LHCN-M2 (cell line): ENCODE data around the gene LRP5. TPM values are rescaled to one million over a fixed set of nuclear protein-coding genes. Genes with fewer than 3 reads are reported as not detected.

ENCODE experiments used
- DNase-seq: peaks from one replicate; pipeline ENCODE4 v3.0.0-alpha.2; 2012; ENCODE audit warnings: low read depth
- total RNA-seq: library from RNA; depleted of rRNA; stranded (reverse); fragments of >200 nt; gene quantifications from 2 replicates; pipeline ENCODE4 v1.2.3, GENCODE V29; 2014

Gene LRP5
- total RNA-seq, 1 experiment from 2014 or later = 17.2 TPM

- DNase-seq = no peak
Measured at GRCh38 chr11:68345776-68346461, 33.5 kb downstream of the LRP5 start.

- no peak for DNase-seq
Measured at GRCh38 chr11:68346462-68346790, 34.0 kb downstream of the LRP5 start.

GRCh38 chr11:68347345-68347744 lies 35.0 kb downstream of the LRP5 start:
- DNase-seq = no peak

- no peak for DNase-seq
Measured at GRCh38 chr11:68347841-68348240, 35.5 kb downstream of the LRP5 start.

- no peak for DNase-seq
Measured at GRCh38 chr11:68349461-68350249, 37.3 kb downstream of the LRP5 start.

DNA sequence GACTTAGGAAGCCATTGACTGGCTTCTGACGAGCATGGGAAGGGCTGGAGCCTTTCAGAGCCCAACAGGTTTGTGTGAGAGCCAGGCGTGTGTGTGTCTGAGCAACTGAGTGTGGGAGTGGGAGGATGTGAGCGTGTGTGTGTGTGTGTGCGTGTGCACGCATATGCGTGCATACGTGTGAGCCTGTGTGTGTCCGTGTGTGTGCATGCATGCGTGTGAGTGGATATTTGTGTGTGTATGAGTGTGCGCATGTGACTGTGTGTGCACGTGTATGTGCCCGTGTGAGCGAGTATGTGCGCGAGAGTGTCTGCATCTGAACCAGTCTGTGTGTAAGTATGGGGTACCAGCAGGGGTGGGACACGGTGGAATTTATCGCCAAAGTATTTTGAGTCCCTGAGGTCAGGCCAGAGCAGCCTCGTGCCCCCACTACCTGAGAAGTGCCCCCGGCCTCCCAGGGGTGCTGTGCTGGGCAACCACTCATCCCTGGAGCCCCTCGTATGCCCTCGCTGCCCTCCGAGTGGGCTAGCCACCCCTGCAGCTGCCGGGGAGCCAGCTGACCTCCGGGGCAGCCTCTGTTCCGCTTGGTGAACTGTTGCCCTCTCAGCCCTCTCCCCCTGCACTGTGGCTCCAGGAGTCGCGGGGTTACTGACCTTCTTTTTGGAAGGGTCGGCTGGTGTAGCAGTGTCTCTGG lies 38.5 kb downstream of the LRP5 start:
- no peak for DNase-seq

DNA sequence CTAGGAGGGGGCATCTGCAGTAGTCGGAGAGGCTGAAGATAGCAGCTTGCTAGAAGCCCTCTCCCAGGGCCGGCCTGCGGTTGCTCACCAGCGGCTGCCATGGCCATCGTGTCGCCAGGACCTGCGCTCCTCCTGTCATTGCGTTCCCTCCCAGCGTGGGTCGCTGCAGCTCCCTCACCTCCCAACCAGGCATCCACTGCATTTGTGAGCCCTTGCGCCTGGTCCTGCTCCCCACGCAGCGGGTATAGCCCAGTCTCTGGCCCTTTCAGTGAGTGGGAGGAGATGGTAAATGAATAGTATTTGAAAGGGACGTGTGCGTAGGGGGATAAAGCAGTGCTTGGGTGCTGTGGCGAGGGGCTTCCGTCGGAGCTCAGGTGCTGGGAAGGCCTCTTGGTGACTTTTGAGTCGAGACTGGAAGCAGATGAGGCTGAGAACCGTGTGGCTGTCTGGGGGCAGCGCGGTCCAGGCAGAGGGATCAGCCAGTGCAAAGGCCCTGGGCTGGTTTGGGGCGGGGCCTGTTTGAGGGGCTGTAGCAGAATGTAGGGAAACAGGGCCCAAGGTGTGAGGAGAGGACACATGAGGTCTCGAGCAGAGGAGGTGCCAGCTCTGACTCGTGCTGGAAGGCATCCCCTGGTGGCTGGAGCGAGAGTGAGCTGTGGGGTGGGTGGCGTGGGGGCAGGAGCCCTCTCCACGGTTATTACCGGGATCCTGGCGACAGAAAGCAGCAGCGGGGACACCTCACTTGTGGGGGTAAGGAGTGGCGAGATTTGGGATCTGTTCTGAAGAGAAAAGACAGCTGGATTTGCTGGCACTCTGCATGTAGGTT lies 39.3 kb downstream of the LRP5 start:
- DNase-seq = no peak

DNA sequence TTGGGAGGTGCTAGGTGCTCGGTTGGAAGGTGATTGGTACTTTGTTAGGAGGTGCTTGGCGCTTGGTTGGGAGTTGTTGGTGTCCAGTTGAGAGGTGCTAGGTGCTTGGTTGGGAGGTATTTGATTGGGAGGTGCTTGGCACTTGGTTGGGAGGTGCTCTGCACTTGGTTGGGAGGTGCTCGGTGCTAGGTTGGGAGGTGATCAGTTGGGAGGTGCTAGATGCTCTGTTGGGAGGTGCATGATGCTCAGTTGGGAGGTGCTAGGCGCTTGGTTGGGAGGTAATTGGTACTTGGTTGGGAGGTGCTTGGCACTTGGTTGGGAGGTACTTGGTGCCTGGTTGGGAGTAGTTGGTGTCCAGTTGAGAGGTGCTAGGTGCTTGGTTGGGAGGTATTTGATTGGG lies 40.2 kb downstream of the LRP5 start:
- DNase-seq = peak; percentile 34

- no peak for DNase-seq
Measured at GRCh38 chr11:68353118-68353517, 40.7 kb downstream of the LRP5 start.

GRCh38 chr11:68353669-68354068 lies 41.3 kb downstream of the LRP5 start:
- no peak for DNase-seq

DNA sequence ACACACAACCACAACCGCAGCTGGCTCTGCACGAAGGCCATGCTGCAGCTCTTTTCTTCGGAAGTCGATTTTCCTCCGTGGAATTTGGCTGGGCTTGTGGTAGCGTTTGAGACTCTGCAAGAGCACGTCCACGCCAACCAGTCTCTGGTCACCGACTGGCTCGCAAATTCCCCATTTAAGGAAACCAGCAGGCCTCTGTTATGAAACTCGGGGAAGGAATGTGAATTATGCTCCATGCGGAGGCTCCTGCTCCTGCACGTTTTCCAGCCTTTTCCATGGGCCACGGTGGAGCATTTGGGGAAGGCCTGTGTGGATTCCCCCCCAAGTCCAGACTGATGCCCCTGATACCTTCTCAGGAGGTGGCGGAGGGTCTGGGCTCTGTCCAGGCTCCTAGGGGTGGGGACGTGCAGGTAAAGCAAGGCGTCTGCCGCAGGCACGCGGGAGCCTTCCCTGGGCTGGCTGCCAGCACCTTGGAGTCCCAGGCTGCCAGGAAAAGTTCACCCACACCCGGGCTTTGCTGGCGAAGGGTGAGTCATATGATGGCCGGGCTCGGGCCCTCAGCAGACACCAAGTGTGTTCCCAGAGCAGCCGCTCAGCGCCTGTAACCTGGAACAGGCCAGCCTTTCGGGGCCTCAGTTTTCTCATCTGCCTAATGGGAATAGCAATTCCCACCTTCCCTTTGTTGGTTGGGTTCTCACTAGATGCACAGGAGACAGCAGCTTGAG lies 41.9 kb downstream of the LRP5 start:
- peak; percentile 91 for DNase-seq

GRCh38 chr11:68355471-68355870 lies 43.1 kb downstream of the LRP5 start:
- DNase-seq = peak; percentile 42

GRCh38 chr11:68357568-68357967 lies 45.2 kb downstream of the LRP5 start:
- no peak for DNase-seq

GRCh38 chr11:68358416-68358815 lies 46.0 kb downstream of the LRP5 start:
- DNase-seq = no peak

DNA sequence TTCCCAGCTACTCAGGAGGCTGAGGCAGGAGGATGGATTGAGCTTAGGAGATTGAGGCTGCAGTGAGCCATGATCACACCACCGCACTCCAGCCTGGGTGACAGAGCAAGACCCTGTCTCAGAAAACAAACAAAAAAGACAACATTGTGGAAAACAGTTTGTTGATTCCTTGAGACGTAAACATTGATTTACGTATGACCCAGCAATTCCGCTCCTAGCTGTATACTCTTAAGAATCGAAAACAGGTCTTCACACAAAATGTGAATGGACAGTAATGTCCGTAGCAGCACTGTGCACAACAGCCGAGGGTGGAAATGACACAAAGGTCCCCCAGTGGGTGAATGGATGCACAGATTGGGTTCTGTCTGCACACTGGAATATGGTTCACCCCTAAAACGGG lies 49.3 kb downstream of the LRP5 start:
- DNase-seq = no peak

- no peak for DNase-seq
Measured at GRCh38 chr11:68362801-68363379, 50.5 kb downstream of the LRP5 start.

DNA sequence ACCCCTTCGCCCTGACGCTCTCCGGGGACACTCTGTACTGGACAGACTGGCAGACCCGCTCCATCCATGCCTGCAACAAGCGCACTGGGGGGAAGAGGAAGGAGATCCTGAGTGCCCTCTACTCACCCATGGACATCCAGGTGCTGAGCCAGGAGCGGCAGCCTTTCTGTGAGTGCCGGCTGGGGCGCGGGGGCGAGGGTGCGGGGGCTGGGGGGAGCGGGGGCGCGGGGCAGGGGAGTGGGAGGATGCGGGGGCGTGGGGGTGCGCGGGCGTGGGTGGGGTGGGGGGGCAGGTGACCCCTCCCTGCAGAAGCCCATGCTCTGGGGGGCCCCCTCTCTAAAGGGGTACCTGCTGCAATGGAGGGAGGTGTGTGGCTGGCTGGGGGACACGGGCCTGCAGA lies 51.4 kb downstream of the LRP5 start:
- no peak for DNase-seq

DNA sequence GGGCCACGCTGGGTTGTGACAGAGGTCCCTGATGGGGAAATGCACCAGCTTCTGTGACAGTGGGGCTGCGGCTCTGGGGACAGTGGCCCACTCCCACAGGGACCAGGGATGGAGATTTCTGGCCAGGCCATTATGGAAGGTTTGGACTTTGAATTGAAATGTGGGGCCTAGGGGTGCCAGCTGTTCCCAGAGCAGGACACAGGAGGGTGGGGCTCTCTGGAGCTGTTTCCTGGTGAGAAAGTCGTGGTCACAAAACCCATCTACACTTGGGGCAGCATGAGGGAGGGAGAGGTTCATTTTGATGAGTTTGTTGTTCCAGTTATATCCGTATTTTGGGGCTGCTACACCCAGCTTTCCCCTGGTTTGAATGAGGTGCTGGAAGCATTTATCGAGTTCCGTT lies 52.2 kb downstream of the LRP5 start:
- no peak for DNase-seq

DNA sequence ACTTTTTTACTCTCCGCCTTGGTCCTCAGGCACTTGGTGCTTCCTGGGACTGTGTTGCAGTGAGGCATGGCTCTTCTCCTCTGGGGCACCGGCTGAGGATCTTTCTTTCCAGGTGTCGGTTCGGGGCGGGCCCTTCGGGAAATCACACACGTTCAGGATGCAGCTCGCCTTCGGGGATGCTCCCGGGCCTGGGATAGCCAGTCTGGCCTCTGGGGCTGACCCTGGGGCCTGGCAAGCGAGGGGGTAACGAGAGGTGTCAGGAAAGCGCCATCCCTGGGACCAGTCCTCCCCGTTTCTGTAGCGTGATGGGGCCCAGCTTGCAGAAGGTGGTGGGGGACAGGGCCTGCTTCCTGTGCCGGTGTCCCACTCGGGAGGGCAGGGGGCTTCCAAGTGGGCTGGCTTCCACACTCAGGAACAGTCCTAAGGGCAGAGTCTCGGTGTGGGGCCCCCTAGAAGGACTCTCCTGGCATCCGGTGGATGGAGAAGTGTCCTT lies 53.6 kb downstream of the LRP5 start:
- DNase-seq = no peak

- DNase-seq = no peak
Measured at GRCh38 chr11:68367252-68367651, 54.9 kb downstream of the LRP5 start.

DNA sequence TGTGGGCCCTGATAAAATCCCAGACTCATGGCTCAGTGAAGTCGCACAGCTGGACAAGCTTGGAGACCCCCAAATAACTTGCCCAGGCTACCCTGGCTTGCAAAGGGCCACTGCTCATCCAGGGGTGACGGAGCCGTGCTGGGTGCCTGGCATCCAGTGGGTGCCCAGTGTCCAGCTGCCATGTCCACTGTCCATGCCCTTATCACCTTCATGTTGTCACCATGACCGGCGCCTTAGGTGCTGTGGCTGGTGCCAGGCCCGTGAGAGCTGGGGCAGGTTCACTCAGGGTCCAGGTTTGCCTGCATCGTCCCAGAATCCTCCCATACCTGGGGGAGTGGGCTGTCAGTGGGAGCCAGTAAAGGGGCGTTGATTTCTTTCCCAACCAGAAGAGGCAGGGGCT lies 57.4 kb downstream of the LRP5 start:
- DNase-seq = no peak
